Inflammatory macrophage treated with lipopolysaccharide for 1 hour (primary cell): ENCODE data around the gene PROKR1.
"Not testable (repeated sequence)": the region's sequence is repeated elsewhere in the genome, so short reads cannot be mapped to it uniquely, and the experiment has no call there.

Experiments
- DNase-seq, 2 donors: peaks; one replicate each; pipeline ENCODE4 v3.0.0-alpha.2; 2020 to 2022

PROKR1 gene

DNA sequence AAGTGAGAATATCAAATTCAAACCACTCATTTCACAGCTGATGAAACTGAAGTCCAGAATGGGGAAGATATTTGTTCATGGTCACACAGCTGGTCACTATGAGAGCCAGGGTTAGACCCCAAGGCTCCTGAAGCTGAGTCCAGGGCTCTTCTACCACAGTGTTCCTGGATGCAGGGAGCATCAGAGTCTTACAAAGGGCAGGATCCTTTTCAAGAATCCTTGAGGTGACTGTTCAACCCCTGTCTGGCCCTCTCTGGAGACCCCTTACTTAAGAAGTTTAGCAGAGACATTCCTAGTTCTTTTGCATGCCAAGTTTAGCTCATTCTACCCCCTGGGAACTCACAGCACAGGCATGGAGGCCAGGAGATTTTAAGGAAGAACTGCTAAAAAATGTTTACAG, 15.7 kb downstream of the PROKR1 start:
- no peak for DNase-seq

DNA sequence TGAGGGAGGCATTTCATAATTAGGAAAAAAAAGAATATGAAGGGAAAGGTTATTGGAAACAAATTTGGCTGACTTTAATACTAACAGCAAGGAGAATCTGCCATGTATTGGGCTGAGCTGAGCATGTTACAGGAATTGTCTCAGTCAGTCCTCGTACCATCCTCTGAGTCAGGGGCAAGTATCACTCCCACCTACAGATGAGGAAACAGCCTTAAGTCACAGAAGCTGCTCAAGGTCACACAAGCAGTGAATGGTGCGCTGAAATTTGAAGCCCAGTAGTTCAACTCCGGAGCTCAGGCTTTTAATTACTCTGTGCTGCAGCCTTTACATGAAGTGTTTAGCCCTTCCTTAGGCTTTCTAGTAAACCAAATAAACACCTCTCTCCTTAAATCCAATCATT, 17.3 kb downstream of the PROKR1 start:
- DNase-seq, result no peak

- peak; percentile 46 to 56 for DNase-seq
Measured at GRCh38 chr2:68662466-68662865, 19.1 kb downstream of the PROKR1 start.

DNA sequence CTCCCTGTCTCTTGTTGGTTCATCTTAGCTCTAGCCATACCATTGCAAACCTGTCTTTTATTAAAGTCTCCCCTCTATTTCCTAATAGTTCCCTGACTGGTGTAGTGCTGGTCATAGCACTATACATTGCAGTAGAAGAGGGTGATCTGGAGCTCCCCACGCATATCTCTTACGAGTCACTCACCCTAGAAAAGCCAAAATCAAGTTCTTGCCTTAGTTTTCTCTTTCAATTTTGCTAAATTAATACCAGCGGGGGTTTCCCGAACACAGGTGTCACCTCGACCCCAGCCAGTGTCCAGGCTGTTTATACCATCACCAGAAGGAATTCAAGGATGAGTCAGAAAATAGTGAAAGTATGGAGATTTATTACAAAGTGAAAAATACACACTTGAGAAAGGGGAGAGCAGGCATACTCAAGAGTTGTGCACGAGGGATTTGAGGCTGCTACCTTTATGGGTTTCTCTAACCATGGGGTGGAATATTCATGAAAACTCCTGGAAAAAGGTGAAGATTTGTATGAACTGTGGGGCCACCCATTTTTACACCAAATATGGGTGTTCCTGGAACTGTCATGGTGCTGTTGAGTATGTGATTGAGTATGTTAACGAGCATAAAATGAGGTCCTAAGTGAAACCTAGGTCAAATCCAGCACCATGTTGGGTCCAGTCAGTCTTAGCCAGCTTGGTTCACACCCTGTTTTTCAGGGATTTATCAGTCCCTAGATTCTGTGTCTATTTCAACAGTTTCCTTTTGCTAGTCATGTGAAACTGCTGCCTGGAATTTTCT, 20.2 kb downstream of the PROKR1 start:
- no peak for DNase-seq

GRCh38 chr2:68667371-68667770, 24.0 kb downstream of the PROKR1 start:
- no peak for DNase-seq

GRCh38 chr2:68669651-68670050, 26.3 kb downstream of the PROKR1 start:
- DNase-seq, result no peak

GRCh38 chr2:68671961-68672360, 28.6 kb downstream of the PROKR1 start:
- DNase-seq, result no peak

GRCh38 chr2:68673631-68674030, 30.3 kb downstream of the PROKR1 start:
- DNase-seq, result no peak

DNA sequence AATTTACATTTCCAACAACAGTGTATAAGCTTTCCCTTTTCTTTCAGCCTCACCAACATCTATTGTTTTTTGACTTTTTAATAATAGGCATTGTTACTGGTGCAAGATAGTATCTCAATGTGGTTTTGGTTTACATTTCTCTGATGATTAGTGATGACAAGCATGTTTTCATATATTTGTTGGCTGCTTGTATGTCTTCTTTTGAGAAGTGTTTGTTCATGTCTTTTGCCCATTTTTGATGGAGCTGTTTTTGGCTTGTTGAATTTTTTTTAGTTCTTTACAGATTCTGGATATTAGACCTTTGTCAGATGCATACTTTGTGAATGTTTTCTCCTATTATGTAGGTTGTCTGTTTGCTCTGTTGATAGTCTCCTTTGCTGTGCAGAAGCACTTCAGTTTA, 32.1 kb downstream of the PROKR1 start:
- DNase-seq, result no peak

- not testable (repeated sequence) for DNase-seq
Measured at GRCh38 chr2:68677837-68678236, 34.5 kb downstream of the PROKR1 start.

- not testable (repeated sequence) for DNase-seq
Measured at GRCh38 chr2:68679166-68679916, 36.0 kb downstream of the PROKR1 start.

GRCh38 chr2:68679917-68680267, 36.5 kb downstream of the PROKR1 start:
- not testable (repeated sequence) for DNase-seq

- DNase-seq, result no peak
Measured at GRCh38 chr2:68684197-68684596, 40.8 kb downstream of the PROKR1 start.

GRCh38 chr2:68686178-68686577, 42.8 kb downstream of the PROKR1 start:
- no peak for DNase-seq

- DNase-seq, result no peak
Measured at GRCh38 chr2:68687018-68687417, 43.6 kb downstream of the PROKR1 start.

GRCh38 chr2:68689553-68690537, 46.5 kb downstream of the PROKR1 start:
- peak; percentile 82 to 83 for DNase-seq

DNA sequence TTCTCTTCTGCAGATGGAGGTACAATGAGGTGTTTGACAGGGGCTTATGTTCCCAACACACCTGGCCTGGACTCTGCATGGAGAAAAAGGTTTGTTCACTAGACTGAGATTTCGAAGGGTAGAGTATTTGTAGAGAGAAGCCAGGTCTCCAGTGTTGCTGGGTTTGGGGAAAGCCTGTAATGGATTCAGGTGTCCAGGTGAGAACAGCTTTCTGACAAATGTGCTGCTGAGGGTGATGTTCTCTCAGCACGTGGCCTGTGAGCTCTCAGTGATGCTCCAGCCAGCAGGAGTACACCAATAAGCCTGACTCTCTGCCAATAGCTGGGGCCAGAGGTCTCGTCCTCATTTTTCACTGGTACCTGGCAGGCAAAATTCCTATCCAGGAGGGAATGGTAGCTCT, 47.5 kb downstream of the PROKR1 start:
- DNase-seq, result no peak

GRCh38 chr2:68692511-68692910, 49.1 kb downstream of the PROKR1 start:
- peak; percentile 16 to 43 for DNase-seq

DNA sequence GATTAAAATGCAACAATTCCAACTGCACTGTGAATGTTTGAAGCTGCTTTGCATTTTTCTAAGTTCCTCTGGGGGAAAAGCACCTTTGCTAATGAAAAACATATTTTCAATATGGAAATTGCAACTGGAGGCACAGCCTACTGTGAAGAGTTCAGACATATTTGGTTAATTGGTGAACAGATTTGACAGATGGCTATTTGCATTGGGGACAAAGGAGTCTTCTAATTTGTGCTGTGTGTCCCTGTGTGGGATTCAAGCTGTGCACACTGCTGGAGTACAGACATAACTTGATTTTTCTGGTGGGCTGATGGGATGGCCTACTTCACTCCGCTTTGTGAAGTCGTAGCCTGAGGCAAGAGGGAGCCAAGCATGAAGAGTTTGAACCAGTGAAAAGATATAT, 50.6 kb downstream of the PROKR1 start:
- DNase-seq, result no peak

DNA sequence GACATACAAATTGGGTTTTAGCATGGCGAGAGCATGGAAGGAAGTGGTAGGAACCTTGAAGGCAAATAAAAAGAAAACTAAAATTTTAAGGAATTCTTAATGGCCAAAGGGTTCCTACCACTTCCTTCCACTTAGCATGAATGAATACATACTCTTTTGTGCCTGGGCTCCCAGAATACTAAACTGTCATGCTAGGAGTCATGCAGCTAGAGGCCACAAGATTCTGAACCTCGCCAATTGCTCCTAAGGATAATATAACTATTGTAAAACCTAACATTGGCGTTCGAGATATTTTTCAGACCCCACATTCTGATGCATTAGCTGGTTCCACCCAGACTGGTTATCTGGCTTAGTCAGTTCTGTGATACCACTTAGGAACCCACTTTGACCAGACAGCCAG, 52.6 kb downstream of the PROKR1 start:
- no peak for DNase-seq

DNA sequence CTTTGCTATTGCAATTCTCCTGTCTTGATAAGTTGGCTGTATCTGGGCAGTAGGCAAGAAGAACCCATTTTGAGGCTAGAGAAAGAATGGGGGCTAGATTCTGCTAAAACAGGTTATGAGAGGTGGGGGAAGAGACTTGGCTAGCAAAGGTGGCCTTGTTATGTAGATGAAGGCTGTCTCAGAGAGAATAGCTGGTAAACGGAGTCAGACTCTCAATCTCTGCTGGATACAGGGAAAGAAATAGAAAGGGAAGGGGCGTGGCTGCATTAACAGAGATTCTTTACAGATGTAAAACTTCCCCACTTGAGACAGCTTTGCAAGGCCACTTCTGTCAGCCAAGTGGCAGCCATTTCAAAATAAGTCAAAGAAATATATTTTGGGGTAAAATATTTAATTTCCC, 53.2 kb downstream of the PROKR1 start:
- DNase-seq, result peak in 1 of 2 donors; percentile 31

DNA sequence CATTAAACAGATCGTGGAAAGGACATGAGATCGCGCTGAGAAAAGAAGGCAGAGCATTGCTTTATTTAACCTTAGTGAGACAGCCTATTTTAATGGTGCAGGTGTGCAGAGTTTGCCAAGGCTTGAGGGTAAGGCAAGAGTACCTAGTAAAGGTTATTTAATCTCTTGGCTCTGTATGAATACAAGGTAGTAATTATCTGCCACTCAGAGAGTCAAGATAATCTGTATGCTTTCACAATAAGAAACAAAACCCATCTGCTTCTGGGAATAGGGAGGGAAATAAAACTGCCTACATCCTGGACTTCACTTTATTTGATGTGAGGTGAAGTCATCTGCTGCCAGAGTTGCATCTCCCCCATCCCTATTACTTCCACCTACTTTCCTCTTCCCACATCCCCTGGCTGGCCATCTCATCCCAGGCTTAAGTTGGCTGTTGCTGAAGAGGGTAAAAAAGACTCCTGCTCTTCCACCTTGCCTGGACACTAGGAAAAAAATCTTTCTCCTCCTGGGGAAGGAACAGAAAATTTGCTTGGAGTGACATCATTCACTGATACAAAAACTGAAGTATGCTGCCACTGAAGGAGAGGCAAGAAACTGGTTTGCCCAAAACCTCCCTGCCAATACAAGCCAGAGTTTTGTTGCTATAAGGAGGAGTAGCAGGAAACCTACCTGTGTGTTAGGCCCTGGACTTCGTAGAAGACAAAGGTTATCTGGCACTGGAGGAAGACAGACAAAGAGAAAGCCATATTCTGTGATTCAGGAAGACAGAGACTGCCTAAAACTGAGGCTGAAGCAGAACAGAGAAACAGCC, 55.4 kb downstream of the PROKR1 start:
- DNase-seq, result no peak
